H1 (cell line): Measurements from ENCODE around the gene TNNC1. TPM values are rescaled to one million over a fixed set of nuclear protein-coding genes. Genes with fewer than 3 reads are reported as not detected.

ENCODE experiments used
- CTCF ChIA-PET: fragments of 300-600 bp; sonication (Branson Sonifier 250); formaldehyde crosslinking; loops from one replicate; lab custom pipeline; 2021; ENCODE audit not compliant: partially characterized antibody; lab: Charles Lee
- POLR2A ChIA-PET: fragments of 300-600 bp; sonication (Branson Sonifier 250); formaldehyde crosslinking; loops from one replicate; lab custom pipeline; 2021; ENCODE audit warnings: inconsistent platforms; ENCODE audit not compliant: partially characterized antibody; lab: Charles Lee
- DNase-seq, 2 experiments: peaks; one replicate each; pipeline versions ENCODE4 v3.0.0 to v3.0.0-alpha.2; 2010 to 2022; ENCODE audit warnings: low spot score in 2 of 2, low read depth in 1 of 2, mixed read lengths in 1 of 2
- FAIRE-seq: peaks from 2 replicates; lab custom pipeline; 2011; peaks lifted over from hg19 to GRCh38; lab: Jason Lieb, UNC
- H2AFZ ChIP-seq: 2 replicates; pipeline ENCODE4 v1.8.1; 2012; ENCODE audit warnings: low read length, inconsistent platforms
- H2AK5ac ChIP-seq: 2 replicates; pipeline ENCODE4 v1.6.1; 2013; ENCODE audit warnings: low read depth, low read length
- H2BK120ac ChIP-seq: replicated peaks from 2 replicates; pipeline ENCODE3; 2013; ENCODE audit warnings: low read depth, low read length, inconsistent platforms
- H2BK12ac ChIP-seq: 2 replicates; pipeline ENCODE4 v1.6.1; 2013; ENCODE audit warnings: low read depth, low read length
- H2BK15ac ChIP-seq: 2 replicates; pipeline ENCODE4 v1.6.1; 2013; ENCODE audit warnings: low read length
- H2BK20ac ChIP-seq: 2 replicates; pipeline ENCODE4 v1.6.1; 2013; ENCODE audit warnings: low read length
- H2BK5ac ChIP-seq: 2 replicates; pipeline ENCODE4 v1.6.1; 2013; ENCODE audit warnings: low read depth, low read length
- H3K14ac ChIP-seq: 2 replicates; pipeline ENCODE4 v1.6.1; 2013; ENCODE audit warnings: inconsistent platforms; ENCODE audit not compliant: insufficient read length
- H3K18ac ChIP-seq: 2 replicates; pipeline ENCODE4 v1.6.1; 2013; ENCODE audit warnings: low read length; ENCODE audit errors: extremely low read depth
- H3K23ac ChIP-seq: 2 replicates; pipeline ENCODE4 v1.6.1; 2013; ENCODE audit warnings: inconsistent platforms; ENCODE audit not compliant: insufficient read length
- H3K23me2 ChIP-seq: 2 replicates; pipeline ENCODE4 v1.6.1; 2013; ENCODE audit warnings: low read depth, low read length
- H3K27ac ChIP-seq: 2 replicates; pipeline ENCODE4 v1.6.1; 2011; ENCODE audit warnings: low read depth, low read length, inconsistent platforms
- H3K27me3 ChIP-seq, 4 experiments: replicated peaks in 1 of 4; 1 replicate in 1 of 4; 2 replicates in 3 of 4; pipeline versions ENCODE4 v1.6.1 to v1.8.1; 2011 to 2013; ENCODE audit warnings: low read length in 3 of 4, mild to moderate bottlenecking in 3 of 4, inconsistent platforms in 2 of 4, mixed read lengths in 2 of 4, moderate library complexity in 1 of 4; ENCODE audit not compliant: control insufficient read depth in 3 of 4, insufficient read depth in 3 of 4; ENCODE audit errors: extremely low read depth in 1 of 4
- H3K36me3 ChIP-seq, 4 experiments: 2 replicates each; pipeline versions ENCODE4 v1.6.1 to v1.8.1; 2011 to 2013; ENCODE audit warnings: mild to moderate bottlenecking in 4 of 4, low read length in 3 of 4, moderate library complexity in 2 of 4, control low read depth in 1 of 4, inconsistent platforms in 1 of 4; ENCODE audit not compliant: insufficient read depth in 4 of 4, control insufficient read depth in 2 of 4
- H3K4ac ChIP-seq: replicated peaks from 2 replicates; pipeline ENCODE3; 2013; ENCODE audit warnings: low read length, low read depth, mixed read lengths, inconsistent platforms; ENCODE audit not compliant: insufficient read length
- H3K4me1 ChIP-seq, 4 experiments: replicated peaks in 1 of 4; 1 replicate in 1 of 4; 2 replicates in 3 of 4; pipeline versions ENCODE4 v1.6.1 to v1.8.1; 2011 to 2013; ENCODE audit warnings: low read length in 3 of 4, inconsistent platforms in 2 of 4, mixed read lengths in 1 of 4; ENCODE audit not compliant: insufficient read depth in 4 of 4, control insufficient read depth in 3 of 4
- H3K4me2 ChIP-seq, 2 experiments: 2 replicates each; pipeline versions ENCODE4 v1.6.1 to v1.8.1; 2011 to 2013; ENCODE audit warnings: low read depth in 2 of 2, low read length in 2 of 2, control low read depth in 1 of 2, inconsistent platforms in 1 of 2, mild to moderate bottlenecking in 1 of 2; ENCODE audit not compliant: insufficient read depth in 1 of 2
- H3K4me3 ChIP-seq, 4 experiments: fragments of 200-600, 300-600 bp in 1 of 4; sonication (generic), shearing (Covaris generic), sonication (Bioruptor Twin) in 1 of 4; 2 replicates each; pipeline versions ENCODE4 v1.5.1 to v1.8.1; 2011 to 2016; ENCODE audit warnings: low read length in 4 of 4, low read depth in 3 of 4, control low read depth in 2 of 4, inconsistent platforms in 2 of 4, mild to moderate bottlenecking in 2 of 4, mixed read lengths in 1 of 4, moderate library complexity in 1 of 4; ENCODE audit not compliant: insufficient read depth in 2 of 4; ENCODE audit errors: extremely low read depth in 1 of 4
- H3K56ac ChIP-seq: replicated peaks from 2 replicates; pipeline ENCODE3; 2013; ENCODE audit warnings: low read depth, mild to moderate bottlenecking, mixed read lengths, low read length, inconsistent platforms; ENCODE audit not compliant: insufficient read length
- H3K79me1 ChIP-seq: 2 replicates; pipeline ENCODE4 v1.6.1; 2013; ENCODE audit warnings: low read depth, low read length, control low read depth
- H3K79me2 ChIP-seq, 2 experiments: 2 replicates each; pipeline versions ENCODE4 v1.6.1 to v1.8.1; 2012 to 2013; ENCODE audit warnings: low read length in 2 of 2, mild to moderate bottlenecking in 2 of 2, inconsistent platforms in 1 of 2; ENCODE audit not compliant: insufficient read depth in 2 of 2, control insufficient read depth in 1 of 2
- H3K9ac ChIP-seq, 4 experiments: replicated peaks in 1 of 4; 1 replicate in 1 of 4; 2 replicates in 3 of 4; pipeline versions ENCODE4 v1.6.1 to v1.8.1; 2011 to 2013; ENCODE audit warnings: low read depth in 3 of 4, low read length in 3 of 4, control low read depth in 2 of 4, mild to moderate bottlenecking in 2 of 4, moderate library complexity in 2 of 4, inconsistent platforms in 1 of 4; ENCODE audit errors: extremely low read depth in 1 of 4
- H3K9me3 ChIP-seq, 2 experiments: 2 replicates each; pipeline versions ENCODE4 v1.6.1 to v1.8.1; 2012 to 2013; ENCODE audit warnings: mild to moderate bottlenecking in 2 of 2, moderate library complexity in 2 of 2, control low read depth in 1 of 2, inconsistent platforms in 1 of 2, low read depth in 1 of 2, low read length in 1 of 2, mixed read lengths in 1 of 2; ENCODE audit not compliant: insufficient read depth in 2 of 2
- H4K20me1 ChIP-seq, 2 experiments: replicated peaks in 1 of 2; 2 replicates each; pipeline versions ENCODE3 to v1.8.1; 2011 to 2013; ENCODE audit warnings: inconsistent platforms in 2 of 2, low read length in 2 of 2, mild to moderate bottlenecking in 1 of 2; ENCODE audit not compliant: insufficient read depth in 2 of 2, control insufficient read depth in 1 of 2
- H4K5ac ChIP-seq: 2 replicates; pipeline ENCODE4 v1.6.1; 2013; ENCODE audit warnings: low read length, low read depth, mixed read lengths, inconsistent platforms; ENCODE audit not compliant: insufficient read length
- H4K8ac ChIP-seq: 2 replicates; pipeline ENCODE4 v1.8.0; 2013; ENCODE audit warnings: mild to moderate bottlenecking, moderate library complexity, low read length, inconsistent platforms; ENCODE audit not compliant: insufficient read depth; ENCODE audit errors: extremely low read depth
- H4K91ac ChIP-seq: replicated peaks from 2 replicates; pipeline ENCODE3; 2013; ENCODE audit warnings: low read length, mixed read lengths, inconsistent platforms; ENCODE audit not compliant: insufficient read length
- BRCA1 ChIP-seq: IDR thresholded peaks from 2 replicates; pipeline ENCODE4 v1.6.1; 2012; ENCODE audit warnings: low read depth, low read length, improper control_type of control experiment
- EP300 ChIP-seq, 2 experiments: IDR thresholded peaks; 1 replicate in 1 of 2; 2 replicates in 1 of 2; pipeline ENCODE4 v1.6.1; 2011 to 2012; ENCODE audit warnings: low read depth in 2 of 2, low read length in 2 of 2, mild to moderate bottlenecking in 2 of 2, borderline replicate concordance in 1 of 2, inconsistent platforms in 1 of 2, moderate library complexity in 1 of 2
- GABPA ChIP-seq: IDR thresholded peaks from 2 replicates; pipeline ENCODE4 v1.6.1; 2011; ENCODE audit warnings: mild to moderate bottlenecking, low read length, moderate library complexity, borderline replicate concordance; ENCODE audit not compliant: insufficient read depth
- WGBS, 2 experiments: shearing (Covaris generic) in 1 of 2; methylation state at CpG; one replicate each; pipeline versions ENCODE4 v1.1.6 to v1.1.7; 2013 to 2015; ENCODE audit warnings: low lambda C conversion rate in 2 of 2, mixed read lengths in 2 of 2, inconsistent platforms in 1 of 2, low coverage in 1 of 2, missing lambda C conversion rate in 1 of 2; ENCODE audit not compliant: insufficient replicate concordance in 2 of 2, insufficient coverage in 1 of 2, insufficient read length in 1 of 2; ENCODE audit errors: extremely low coverage in 1 of 2, missing lambda C conversion rate in 1 of 2; 5-methylcytosine and 5-hydroxymethylcytosine counted together
- polyA plus RNA-seq, 7 experiments: library from polyadenylated mRNA; depleted of rRNA in 3 of 7; stranded (reverse) in 5 of 7; unstranded in 2 of 7; fragments of >200 nt in 5 of 7; fragments of 200-250 nt in 2 of 7; gene quantifications; 1 replicate in 5 of 7; 2 replicates in 1 of 7; 4 replicates in 1 of 7; pipeline versions ENCODE4 v1.2.1 to v1.2.3, GENCODE V29; 2011 to 2013; ENCODE audit warnings: missing spikeins in 2 of 7, mixed read lengths in 2 of 7
- total RNA-seq: library from RNA; stranded (reverse); fragmentation: NEBNext Ultra II Directional; extraction: Animal tissue kit (Norgen Biotek cat#: 25700); gene quantifications from 2 replicates; pipeline ENCODE4 v1.2.1, GENCODE V29; 2021
- TF ChIP-seq, protein P1 (sequence below): IDR thresholded peaks from 2 replicates; pipeline ENCODE4 v1.6.1; 2011; ENCODE audit warnings: low read length, improper control_type of control experiment

The TNNC1 gene
- total and polyA plus RNA-seq, 2 of the 8 experiments (the other 6 are each of a cell fraction or from before 2014, with no cell fraction given): 5.8 to 16.4 TPM

DNA sequence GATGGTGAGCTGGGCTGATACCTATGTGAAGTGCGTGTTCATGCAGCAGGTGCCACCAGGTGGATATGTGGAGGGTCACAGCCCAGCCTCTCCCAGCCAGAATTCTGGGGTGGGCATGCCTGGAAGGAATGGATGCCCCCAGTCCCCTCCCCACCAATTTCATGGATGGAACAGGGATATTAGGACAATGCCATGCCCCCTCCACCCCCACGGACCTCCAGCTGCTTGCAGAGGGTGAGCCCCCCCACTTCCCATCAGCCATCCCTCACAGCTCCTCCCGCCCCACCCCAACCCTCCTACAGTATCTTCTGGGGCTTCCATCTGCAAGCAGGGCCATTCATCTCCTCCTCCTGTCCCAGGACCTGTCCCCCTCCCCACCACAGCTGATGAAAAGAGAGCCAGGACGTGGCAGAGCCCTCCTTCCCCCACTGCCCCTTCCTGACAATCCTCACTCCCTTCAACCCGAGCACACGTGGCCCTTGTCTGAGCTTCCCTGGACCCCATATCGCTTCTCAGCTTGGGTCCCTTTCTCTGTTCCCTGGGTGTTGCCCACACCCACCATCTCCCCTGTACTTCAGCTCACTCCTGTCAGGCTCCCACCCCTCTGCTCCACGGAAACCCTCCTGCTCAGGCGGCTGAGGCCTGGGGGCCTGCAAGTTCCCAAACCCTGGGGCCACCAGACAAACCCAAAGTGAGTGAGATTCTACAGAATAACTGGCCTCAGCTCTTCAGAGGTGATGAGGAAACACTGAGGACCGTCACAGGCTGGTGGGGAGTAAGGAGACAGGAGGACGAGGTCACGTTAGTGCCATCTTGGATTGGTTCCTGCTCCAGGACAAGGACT lies 6.1 kb downstream of the TNNC1 start:
- FAIRE-seq: no peak
- Histone ChIP-seq H2BK12ac (peak overlapping the region; percentile 18), H3K27me3 (0 out of 7 replicates have a peak, but pooled peaks cover 0 to 2% (median 0%) of the 10 kb centered on the region in 4 experiments), H4K5ac (no peak overlapping the region), H3K56ac (no peak overlapping the region), H3K4ac (no peak overlapping the region), H2BK15ac (peak overlapping the region; percentile 72; the same call in 1 of the 2 replicates), H2AFZ (no peak overlapping the region), H3K18ac (no peak overlapping the region), H2AK5ac (no peak overlapping the region), H3K4me3 (no peak overlapping the region), H3K9ac (no peak overlapping the region), H3K79me1 (peaks cover 3% of the 10 kb centered on the region; the same call in 1 of the 2 replicates), H4K91ac (peak overlapping the region; percentile 17), H3K4me1 (peaks cover 0 to 18% (median 10%) of the 10 kb centered on the region in 4 experiments; a peak in 5 of 7 replicates), H3K4me2 (no peak overlapping the region), H3K14ac (no peak overlapping the region), H3K23ac (no peak overlapping the region), H3K36me3 (no peaks in the 10 kb centered on the region), H3K23me2 (peaks cover 4% of the 10 kb centered on the region; the same call in 1 of the 2 replicates), H3K79me2 (no peaks in the 10 kb centered on the region), H3K27ac (no peak overlapping the region), H2BK20ac (no peak overlapping the region; the same call in 1 of the 2 replicates), H4K8ac (peak overlapping the region; percentile 32; the same call in 1 of the 2 replicates), H2BK120ac (no peak overlapping the region), H4K20me1 (no peaks in the 10 kb centered on the region), H3K9me3 (no peaks in the 10 kb centered on the region), H2BK5ac (0 out of 2 replicates have a peak overlapping the region, but pooled peaks have one; percentile 31)
- WGBS, 2 experiments: 80% methylated on average over 11 of the region's 12 CpGs; no CpG with 5 or more reads in 1 of the 2 experiments
- ChIA-PET CTCF (interaction anchor here (0.6 to 12.8 kb wide), 31 partner anchors 10 to 382 kb away, joined by 3 to 109 read pairs (median 5); partner anchors contain the start of genes STAB1 and TLR9), POLR2A (interaction anchor here (1.5 to 12.3 kb wide), 4 partner anchors 12 to 148 kb away, joined by 4 to 112 read pairs (median 6); no protein-coding TSS in a partner anchor)
- DNase-seq: no peak
- TF ChIP-seq BRCA1: no peak
- no peak for TF ChIP-seq EP300 (IDR thresholded peaks at IDR 0.05; ENCODE audit: borderline replicate concordance in 1 of 2, low read depth in 2 of 2, low read length in 2 of 2)
- TF ChIP-seq, protein P1, sequence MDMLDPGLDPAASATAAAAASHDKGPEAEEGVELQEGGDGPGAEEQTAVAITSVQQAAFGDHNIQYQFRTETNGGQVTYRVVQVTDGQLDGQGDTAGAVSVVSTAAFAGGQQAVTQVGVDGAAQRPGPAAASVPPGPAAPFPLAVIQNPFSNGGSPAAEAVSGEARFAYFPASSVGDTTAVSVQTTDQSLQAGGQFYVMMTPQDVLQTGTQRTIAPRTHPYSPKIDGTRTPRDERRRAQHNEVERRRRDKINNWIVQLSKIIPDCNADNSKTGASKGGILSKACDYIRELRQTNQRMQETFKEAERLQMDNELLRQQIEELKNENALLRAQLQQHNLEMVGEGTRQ: no peak
- no peak for TF ChIP-seq GABPA
